Trophoblast cell (in vitro differentiated cells and primary cell): ENCODE measurements around the gene MOV10L1.

Experiments
- DNase-seq, 2 donors: peaks; one replicate each; pipeline ENCODE4 v3.0.0-alpha.2; 2016
- H2AFZ ChIP-seq: 2 replicates; pipeline ENCODE4 v1.6.1; 2013; ENCODE audit warnings: low read length, moderate library complexity, mild to moderate bottlenecking; ENCODE audit not compliant: insufficient read depth, poor library complexity
- H2AK5ac ChIP-seq: 2 replicates; pipeline ENCODE4 v1.6.1; 2013; ENCODE audit warnings: mild to moderate bottlenecking, low read length
- H2BK120ac ChIP-seq: 2 replicates; pipeline ENCODE4 v1.6.1; 2013; ENCODE audit warnings: low read length, mild to moderate bottlenecking, moderate library complexity; ENCODE audit not compliant: insufficient read depth, poor library complexity
- H2BK12ac ChIP-seq: 2 replicates; pipeline ENCODE4 v1.6.1; 2013; ENCODE audit warnings: mild to moderate bottlenecking, low read length, moderate library complexity
- H2BK5ac ChIP-seq: 2 replicates; pipeline ENCODE4 v1.6.1; 2013; ENCODE audit warnings: low read length, low read depth, moderate library complexity, mild to moderate bottlenecking; ENCODE audit not compliant: poor library complexity
- H3K14ac ChIP-seq: 2 replicates; pipeline ENCODE4 v1.6.1; 2013; ENCODE audit warnings: mild to moderate bottlenecking, low read length
- H3K18ac ChIP-seq: 2 replicates; pipeline ENCODE4 v1.6.1; 2013; ENCODE audit warnings: mild to moderate bottlenecking, low read length
- H3K23ac ChIP-seq: 2 replicates; pipeline ENCODE4 v1.6.1; 2013; ENCODE audit warnings: low read length
- H3K27ac ChIP-seq: 2 replicates; pipeline ENCODE4 v1.5.1; 2013; ENCODE audit warnings: low read depth, mild to moderate bottlenecking, inconsistent platforms, low read length, moderate library complexity
- H3K27me3 ChIP-seq: 2 replicates; pipeline ENCODE4 v1.6.1; 2013; ENCODE audit warnings: inconsistent platforms, mild to moderate bottlenecking, low read length, moderate library complexity; ENCODE audit not compliant: insufficient read depth
- H3K36me3 ChIP-seq, 2 experiments: 1 replicate in 1 of 2; 2 replicates in 1 of 2; pipeline ENCODE4 v1.6.1; 2013; ENCODE audit warnings: low read length in 2 of 2, mild to moderate bottlenecking in 2 of 2, moderate library complexity in 1 of 2; ENCODE audit not compliant: insufficient read depth in 2 of 2, control insufficient read depth in 1 of 2
- H3K4ac ChIP-seq: 2 replicates; pipeline ENCODE4 v1.6.1; 2013; ENCODE audit warnings: low read depth, mild to moderate bottlenecking, low read length, moderate library complexity
- H3K4me1 ChIP-seq, 2 experiments: 1 replicate in 1 of 2; 2 replicates in 1 of 2; pipeline ENCODE4 v1.6.1; 2013; ENCODE audit warnings: low read length in 2 of 2, mild to moderate bottlenecking in 2 of 2, moderate library complexity in 1 of 2; ENCODE audit not compliant: insufficient read depth in 2 of 2, control insufficient read depth in 1 of 2
- H3K4me2 ChIP-seq: 2 replicates; pipeline ENCODE4 v1.6.1; 2013; ENCODE audit warnings: inconsistent platforms, mild to moderate bottlenecking, low read length, moderate library complexity
- H3K4me3 ChIP-seq: 2 replicates; pipeline ENCODE4 v1.5.1; 2013; ENCODE audit warnings: mild to moderate bottlenecking, low read depth, low read length, inconsistent platforms
- H3K79me1 ChIP-seq: one replicate; pipeline ENCODE4 v1.6.1; 2013; ENCODE audit warnings: low read length
- H3K79me2 ChIP-seq: 2 replicates; pipeline ENCODE4 v1.6.1; 2013; ENCODE audit warnings: low read length, mild to moderate bottlenecking; ENCODE audit not compliant: control insufficient read depth, insufficient read depth, poor library complexity
- H3K9ac ChIP-seq: 2 replicates; pipeline ENCODE4 v1.6.1; 2013; ENCODE audit warnings: mild to moderate bottlenecking, low read length
- H3K9me3 ChIP-seq: 2 replicates; pipeline ENCODE4 v1.6.1; 2013; ENCODE audit warnings: low read depth, mild to moderate bottlenecking, control low read depth, inconsistent platforms, low read length; ENCODE audit not compliant: insufficient read depth
- H4K12ac ChIP-seq: 2 replicates; pipeline ENCODE4 v1.6.1; 2013; ENCODE audit warnings: low read depth, mild to moderate bottlenecking, low read length, moderate library complexity
- H4K8ac ChIP-seq: 2 replicates; pipeline ENCODE4 v1.6.1; 2013; ENCODE audit warnings: low read depth, mild to moderate bottlenecking, low read length, moderate library complexity
- H4K91ac ChIP-seq: one replicate; pipeline ENCODE4 v1.6.1; 2013; ENCODE audit warnings: low read depth, mild to moderate bottlenecking, low read length, moderate library complexity
- WGBS: extraction: QIAGEN DNeasy Blood & Tissue Kit; methylation state at CpG from one replicate; pipeline ENCODE4 v1.1.7; 2013; ENCODE audit warnings: missing lambda C conversion rate; ENCODE audit not compliant: insufficient read length, insufficient coverage; ENCODE audit errors: extremely low coverage; 5-methylcytosine and 5-hydroxymethylcytosine counted together

Gene MOV10L1

DNA sequence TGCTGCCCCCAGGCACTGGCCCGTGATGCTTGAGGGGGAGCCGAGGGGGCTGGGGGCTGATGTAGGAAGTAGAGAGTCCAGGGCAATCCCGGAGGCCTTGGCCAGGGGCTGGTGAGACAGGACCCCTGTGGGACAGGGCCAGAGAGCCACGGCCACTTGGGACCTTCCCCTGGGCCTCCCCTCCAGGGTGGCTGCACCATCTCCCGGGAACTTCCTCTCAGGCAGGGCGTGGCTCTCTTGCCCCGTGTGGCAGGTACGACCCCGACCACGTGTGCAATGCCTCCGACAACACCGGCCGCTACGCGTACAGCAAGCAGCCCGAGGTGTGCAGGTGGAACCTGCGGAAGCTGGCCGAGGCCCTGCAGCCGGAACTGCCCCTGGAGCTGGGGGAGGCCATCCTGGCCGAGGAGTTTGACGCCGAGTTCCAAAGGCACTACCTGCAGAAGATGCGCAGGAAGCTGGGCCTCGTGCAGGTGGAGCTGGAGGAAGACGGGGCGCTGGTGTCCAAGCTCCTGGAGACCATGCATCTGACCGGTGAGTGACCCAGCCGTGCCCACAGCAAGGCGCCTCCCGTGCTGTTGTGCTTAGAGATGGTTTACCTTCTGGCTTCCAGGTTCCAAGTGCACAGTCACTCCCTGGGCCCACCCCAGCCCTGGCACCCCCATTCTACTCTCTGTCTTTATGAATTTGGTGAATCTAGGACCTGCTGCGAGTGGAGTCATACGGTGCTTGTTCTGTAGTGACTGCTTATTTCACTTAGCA, 120.8 kb downstream of the MOV10L1 start:
- Histone ChIP-seq H3K9me3 (peaks cover 4% of the 10 kb centered on the region), H3K4me1 (peaks cover 0 to 4% of the 10 kb centered on the region in 2 experiments), H3K27me3 (no peaks in the 10 kb centered on the region), H2AK5ac (no peak overlapping the region), H4K91ac (no peak overlapping the region), H3K79me1 (no peaks in the 10 kb centered on the region), H3K27ac (no peak overlapping the region), H4K8ac (no peak overlapping the region), H2AFZ (no peak overlapping the region), H3K14ac (no peak overlapping the region), H3K4ac (no peak overlapping the region), H3K36me3 (peaks cover 62% of the 10 kb centered on the region in 2 experiments), H3K79me2 (no peaks in the 10 kb centered on the region), H2BK12ac (no peak overlapping the region), H3K4me3 (peak overlapping the region; percentile 10), H3K4me2 (no peak overlapping the region), H2BK120ac (no peak overlapping the region), H4K12ac (no peak overlapping the region), H3K23ac (no peak overlapping the region), H2BK5ac (no peak overlapping the region), H3K18ac (no peak overlapping the region), H3K9ac (no peak overlapping the region)
- DNase-seq, result no peak
- no CpG with 5 or more reads among the region's 32 CpGs for WGBS

DNA sequence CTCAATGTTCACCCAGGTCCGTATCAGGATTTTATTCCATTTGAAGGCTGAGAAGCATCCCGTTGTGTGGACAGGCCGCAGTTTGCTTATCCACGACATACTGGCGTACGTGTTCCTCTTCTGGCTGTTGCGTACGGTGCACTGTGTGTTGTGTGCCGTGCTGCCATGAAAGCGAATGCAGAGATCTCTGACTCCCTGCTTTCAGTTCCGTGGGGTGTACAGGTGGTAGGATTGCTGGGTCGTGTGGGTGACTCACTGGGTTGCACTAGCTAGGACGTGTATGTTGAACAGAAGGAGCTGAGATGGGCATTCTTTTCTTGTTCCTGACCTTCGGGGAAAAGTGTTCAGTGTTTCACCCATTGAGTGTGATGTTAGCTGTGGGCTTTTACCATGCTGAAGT, 121.3 kb downstream of the MOV10L1 start:
- no peak overlapping the region for H4K8ac ChIP-seq
- H4K91ac ChIP-seq, result no peak overlapping the region
- no peak overlapping the region for H4K12ac ChIP-seq
- H3K4me1 ChIP-seq, result peaks cover 0 to 4% of the 10 kb centered on the region in 2 experiments
- H2BK12ac ChIP-seq, result no peak overlapping the region
- peaks cover 4% of the 10 kb centered on the region for H3K9me3 ChIP-seq
- H3K18ac ChIP-seq, result no peak overlapping the region
- no peak overlapping the region for H3K4ac ChIP-seq
- H3K23ac ChIP-seq, result no peak overlapping the region
- H2BK5ac ChIP-seq, result no peak overlapping the region
- H3K4me3 ChIP-seq, result no peak overlapping the region
- H2BK120ac ChIP-seq, result no peak overlapping the region
- no peak overlapping the region for H3K9ac ChIP-seq
- no peak overlapping the region for H2AK5ac ChIP-seq
- no peaks in the 10 kb centered on the region for H3K27me3 ChIP-seq
- H2AFZ ChIP-seq, result no peak overlapping the region
- peaks cover 63 to 64% of the 10 kb centered on the region in 2 experiments for H3K36me3 ChIP-seq
- DNase-seq, result no peak
- no peak overlapping the region for H3K4me2 ChIP-seq
- no peaks in the 10 kb centered on the region for H3K79me1 ChIP-seq
- H3K27ac ChIP-seq, result no peak overlapping the region
- no CpG with 5 or more reads among the region's 14 CpGs for WGBS
- no peak overlapping the region for H3K14ac ChIP-seq
- no peaks in the 10 kb centered on the region for H3K79me2 ChIP-seq
